Stimulated activated naive CD8-positive, alpha-beta T cell treated with anti-CD3 and anti-CD28 coated beads, Interleukin-15, Interleukin-2, amounts not matched to agents 100 ng/mL and 50 ng/mL, for 24 hours (primary cell): ENCODE results near the gene B3GALT2.
"Not testable (repeated sequence)": the region's sequence is repeated elsewhere in the genome, so short reads cannot be mapped to it uniquely, and the experiment has no call there.

Experiments used
- H3K27ac Mint-ChIP-seq: one replicate; pipeline ENCODE4 v1.8.0; 2021; ENCODE audit warnings: mild to moderate bottlenecking, mixed read lengths
- H3K27me3 Mint-ChIP-seq: one replicate; pipeline ENCODE4 v1.8.0; 2021; ENCODE audit warnings: mixed read lengths
- H3K36me3 Mint-ChIP-seq: one replicate; pipeline ENCODE4 v1.8.0; 2021; ENCODE audit warnings: low read depth, mixed read lengths
- H3K4me1 Mint-ChIP-seq: one replicate; pipeline ENCODE4 v1.8.0; 2021; ENCODE audit warnings: low read depth, mixed read lengths
- H3K4me3 Mint-ChIP-seq: one replicate; pipeline ENCODE4 v1.8.0; 2021; ENCODE audit warnings: mild to moderate bottlenecking, mixed read lengths
- H3K9me3 Mint-ChIP-seq: one replicate; pipeline ENCODE4 v1.8.0; 2021; ENCODE audit warnings: mixed read lengths

B3GALT2 gene, protein sequence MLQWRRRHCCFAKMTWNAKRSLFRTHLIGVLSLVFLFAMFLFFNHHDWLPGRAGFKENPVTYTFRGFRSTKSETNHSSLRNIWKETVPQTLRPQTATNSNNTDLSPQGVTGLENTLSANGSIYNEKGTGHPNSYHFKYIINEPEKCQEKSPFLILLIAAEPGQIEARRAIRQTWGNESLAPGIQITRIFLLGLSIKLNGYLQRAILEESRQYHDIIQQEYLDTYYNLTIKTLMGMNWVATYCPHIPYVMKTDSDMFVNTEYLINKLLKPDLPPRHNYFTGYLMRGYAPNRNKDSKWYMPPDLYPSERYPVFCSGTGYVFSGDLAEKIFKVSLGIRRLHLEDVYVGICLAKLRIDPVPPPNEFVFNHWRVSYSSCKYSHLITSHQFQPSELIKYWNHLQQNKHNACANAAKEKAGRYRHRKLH

DNA sequence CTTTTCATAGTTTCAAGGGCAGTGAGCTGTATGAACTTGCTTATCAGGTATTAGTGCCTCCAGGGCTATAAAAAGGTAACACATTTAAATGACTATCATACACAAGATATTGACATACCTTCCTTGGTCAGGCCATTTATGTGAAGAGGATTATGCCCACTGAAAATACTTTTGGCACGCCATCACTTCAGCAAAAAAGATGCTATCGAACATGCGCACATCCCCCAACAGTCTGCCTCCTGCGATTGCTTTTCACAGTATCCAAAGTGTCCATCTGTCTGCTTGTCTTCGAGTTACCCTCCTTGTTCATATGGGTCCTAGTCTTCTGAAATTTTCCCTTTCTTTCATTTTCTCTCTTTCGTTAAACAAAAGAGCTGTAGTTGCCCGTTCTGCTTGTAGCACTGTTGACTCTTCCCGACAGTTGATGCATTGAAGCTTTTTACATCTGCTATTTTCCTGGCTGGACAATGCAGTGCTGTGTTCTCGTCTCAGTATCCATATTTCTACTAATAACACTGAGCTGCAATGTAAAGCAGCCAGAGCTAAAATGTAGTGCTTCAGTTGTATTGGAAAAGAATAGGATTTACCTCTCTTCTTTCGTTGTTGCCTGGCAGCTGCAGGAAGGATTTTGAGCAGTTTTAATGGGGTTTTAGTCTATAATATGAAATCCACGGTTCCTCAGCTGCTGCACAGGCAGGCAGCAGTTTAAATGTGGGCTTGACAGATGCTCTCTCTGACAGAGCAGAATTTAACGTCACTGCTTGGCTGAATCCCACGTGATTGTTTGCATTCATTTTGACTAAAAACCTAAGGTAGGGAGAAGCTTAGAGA, at the start of gene B3GALT2:
Gene B3GALT2 (minus strand): TSS at position 713 of the 831 bp plus-strand sequence. CDS start 5,051 bp downstream, outside the sequence.
- Mint-ChIP-seq H3K27me3 (no peaks in the 10 kb centered on the region), H3K36me3 (peaks cover under 1% of the 10 kb centered on the region), H3K4me1 (peaks cover 57% of the 10 kb centered on the region), H3K9me3 (no peaks in the 10 kb centered on the region), H3K4me3 (peak within 1 kb of the TSS; percentile 63), H3K27ac (peak within 1 kb of the TSS; percentile 75)

- Mint-ChIP-seq H3K27ac (no peak overlapping the region), H3K9me3 (no peaks in the 10 kb centered on the region), H3K4me3 (no peak overlapping the region), H3K36me3 (peaks cover 59% of the 10 kb centered on the region), H3K4me1 (no peaks in the 10 kb centered on the region), H3K27me3 (no peaks in the 10 kb centered on the region)
Observed at GRCh38 chr1:193234530-193234929, 48.1 kb upstream of the B3GALT2 start.

- H3K36me3 Mint-ChIP-seq = peaks cover 48% of the 10 kb centered on the region
- not testable (repeated sequence) for H3K9me3 Mint-ChIP-seq, H3K27me3 Mint-ChIP-seq, H3K27ac Mint-ChIP-seq, H3K4me3 Mint-ChIP-seq, H3K4me1 Mint-ChIP-seq
Observed at GRCh38 chr1:193231146-193231545, 44.7 kb upstream of the B3GALT2 start.

- no peaks in the 10 kb centered on the region for H3K9me3 Mint-ChIP-seq
- no peak overlapping the region for H3K27ac Mint-ChIP-seq
- no peaks in the 10 kb centered on the region for H3K27me3 Mint-ChIP-seq
- H3K4me1 Mint-ChIP-seq = peaks cover 11% of the 10 kb centered on the region
- H3K4me3 Mint-ChIP-seq = no peak overlapping the region
- H3K36me3 Mint-ChIP-seq = peaks cover 48% of the 10 kb centered on the region
Observed at GRCh38 chr1:193229136-193229535, 42.7 kb upstream of the B3GALT2 start.

DNA sequence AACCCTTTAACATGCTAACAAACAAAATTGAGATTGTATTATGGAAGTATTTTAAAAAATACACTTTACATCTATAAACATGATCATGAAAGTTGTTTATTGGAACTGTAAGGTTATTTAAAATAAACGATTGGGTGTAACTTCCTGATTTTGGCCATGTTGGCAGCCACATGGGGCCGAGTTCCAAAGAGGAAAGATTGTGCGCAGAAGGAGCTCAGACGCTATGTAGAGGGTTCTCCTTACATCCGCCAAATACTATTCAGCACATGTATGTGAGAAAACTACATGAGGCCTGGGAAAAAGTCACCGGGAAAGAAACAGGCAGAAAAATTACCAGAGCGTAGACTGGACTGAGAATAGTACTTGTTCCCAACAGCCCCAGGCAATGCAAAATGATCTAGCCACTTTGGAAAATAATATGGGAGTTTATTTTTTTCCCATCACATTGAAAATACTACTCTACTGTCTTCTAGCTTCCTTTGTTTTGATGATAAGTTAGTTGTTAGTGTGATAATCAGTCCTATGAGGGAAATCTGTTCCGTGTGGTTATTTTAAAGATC, 35.7 kb upstream of the B3GALT2 start:
- Mint-ChIP-seq H3K27ac (no peak overlapping the region), H3K4me1 (peaks cover 11% of the 10 kb centered on the region), H3K9me3 (no peaks in the 10 kb centered on the region), H3K36me3 (peaks cover 65% of the 10 kb centered on the region), H3K27me3 (no peaks in the 10 kb centered on the region), H3K4me3 (no peak overlapping the region)

DNA sequence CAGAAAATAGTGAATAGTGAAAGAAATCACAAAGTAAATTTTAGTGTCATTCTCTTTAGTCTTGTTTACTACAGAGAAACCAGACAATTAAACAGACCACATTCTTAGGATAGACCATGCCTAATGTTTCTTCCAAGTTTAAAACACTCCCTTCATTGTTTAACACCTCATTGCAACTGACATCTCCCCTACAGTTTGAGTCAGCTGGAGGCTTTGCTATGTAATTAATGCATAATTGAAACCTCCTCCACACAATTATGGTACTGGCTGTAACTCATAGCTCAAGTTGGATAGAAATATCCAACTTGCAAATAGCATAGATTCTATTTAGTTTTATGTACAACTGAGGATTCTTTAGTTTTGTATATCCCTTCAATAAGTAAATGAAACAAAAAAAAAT, 35.2 kb upstream of the B3GALT2 start:
- Mint-ChIP-seq H3K4me3 (no peak overlapping the region), H3K27me3 (no peaks in the 10 kb centered on the region), H3K27ac (no peak overlapping the region), H3K4me1 (peaks cover 7% of the 10 kb centered on the region), H3K9me3 (no peaks in the 10 kb centered on the region), H3K36me3 (peaks cover 65% of the 10 kb centered on the region)

DNA sequence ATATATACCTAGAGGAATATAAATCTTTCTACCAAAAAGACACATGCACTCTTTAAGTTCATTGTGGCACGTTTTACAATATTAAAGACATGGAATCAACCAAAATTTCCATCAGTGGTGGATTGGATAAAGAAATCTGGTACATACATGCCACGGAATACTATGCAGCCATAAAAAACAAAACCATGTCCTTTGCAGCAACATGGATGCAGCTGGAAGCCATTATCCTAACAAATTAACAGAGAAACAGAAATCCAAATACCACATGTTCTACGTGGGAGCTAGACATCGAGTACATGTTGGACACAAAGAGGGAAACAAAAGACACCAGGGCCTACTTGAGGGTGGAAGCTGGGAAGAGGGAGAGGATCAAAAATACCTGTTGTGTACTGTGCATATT, 33.0 kb upstream of the B3GALT2 start:
- Mint-ChIP-seq H3K4me1 (no peaks in the 10 kb centered on the region), H3K27me3 (no peaks in the 10 kb centered on the region), H3K4me3 (no peak overlapping the region), H3K36me3 (peaks cover 60% of the 10 kb centered on the region), H3K27ac (no peak overlapping the region), H3K9me3 (no peaks in the 10 kb centered on the region)

- H3K9me3 Mint-ChIP-seq = no peaks in the 10 kb centered on the region
- peak overlapping the region; percentile 21 for H3K27ac Mint-ChIP-seq
- no peaks in the 10 kb centered on the region for H3K27me3 Mint-ChIP-seq
- no peak overlapping the region for H3K4me3 Mint-ChIP-seq
- peaks cover 78% of the 10 kb centered on the region for H3K36me3 Mint-ChIP-seq
- H3K4me1 Mint-ChIP-seq = peaks cover 7% of the 10 kb centered on the region
Observed at GRCh38 chr1:193216920-193217319, 30.5 kb upstream of the B3GALT2 start.

DNA sequence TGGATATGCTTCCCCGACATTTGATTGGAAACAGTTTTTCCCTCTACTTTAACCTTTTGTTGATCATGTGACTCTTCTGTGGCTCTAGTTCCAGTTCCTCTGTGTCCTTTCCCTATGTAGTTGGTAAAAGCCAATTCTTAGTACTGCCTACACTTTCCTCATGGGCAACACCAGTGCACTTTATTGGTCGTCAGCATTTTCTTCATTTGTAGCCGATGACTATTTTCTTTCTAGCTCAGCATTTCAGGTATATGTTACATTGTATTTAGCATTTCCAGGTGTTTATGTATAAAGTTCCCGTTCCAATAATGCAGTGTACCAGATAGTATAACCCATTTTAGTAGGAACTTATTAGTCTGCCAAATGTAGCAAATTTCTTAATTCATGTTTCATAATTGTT, 27.6 kb upstream of the B3GALT2 start:
- peaks cover 74% of the 10 kb centered on the region for H3K36me3 Mint-ChIP-seq
- no peaks in the 10 kb centered on the region for H3K27me3 Mint-ChIP-seq
- H3K27ac Mint-ChIP-seq = no peak overlapping the region
- H3K4me3 Mint-ChIP-seq = no peak overlapping the region
- H3K4me1 Mint-ChIP-seq = peaks cover 22% of the 10 kb centered on the region
- no peaks in the 10 kb centered on the region for H3K9me3 Mint-ChIP-seq

DNA sequence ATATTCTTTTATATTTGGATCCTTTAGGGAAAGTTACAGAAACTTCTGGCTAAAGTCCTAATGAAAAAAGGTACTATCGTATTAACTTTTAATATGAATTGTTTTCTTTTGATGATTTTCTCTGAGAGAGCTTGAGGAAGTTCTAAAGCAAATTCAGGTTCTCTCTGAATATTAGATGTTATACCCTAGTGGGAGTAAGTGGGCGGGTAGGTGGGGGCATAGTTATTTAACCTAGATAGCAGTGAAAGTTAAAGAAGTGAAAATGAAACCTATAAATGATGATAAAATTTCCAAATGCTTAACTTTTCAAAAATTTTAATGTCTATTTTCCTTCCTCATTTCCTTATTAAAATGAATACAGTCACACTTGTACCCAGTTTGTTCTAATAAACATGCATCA, 26.2 kb upstream of the B3GALT2 start:
- Mint-ChIP-seq H3K4me3 (no peak overlapping the region), H3K27me3 (no peaks in the 10 kb centered on the region), H3K9me3 (no peaks in the 10 kb centered on the region), H3K36me3 (peaks cover 72% of the 10 kb centered on the region), H3K27ac (no peak overlapping the region), H3K4me1 (peaks cover 22% of the 10 kb centered on the region)

DNA sequence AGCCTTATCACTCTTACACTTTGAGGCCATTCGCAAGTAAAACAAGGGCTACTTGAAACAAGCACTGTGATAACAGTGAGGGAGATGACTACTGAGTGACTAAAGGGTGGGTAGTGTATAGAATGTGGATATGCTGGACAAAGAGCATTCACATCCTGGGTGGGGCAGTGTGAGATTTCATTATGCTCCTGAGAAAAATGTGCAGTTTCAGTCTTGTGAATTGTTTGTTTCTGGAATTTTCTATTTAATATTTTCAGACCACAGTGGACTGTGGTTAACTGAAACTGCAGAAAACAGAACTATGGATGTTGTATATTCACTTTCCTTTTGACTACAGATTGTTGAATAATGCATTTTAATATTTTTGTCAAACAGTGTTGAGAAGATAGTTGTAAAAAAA, 25.1 kb upstream of the B3GALT2 start:
- H3K4me1 Mint-ChIP-seq = peaks cover 22% of the 10 kb centered on the region
- no peak overlapping the region for H3K4me3 Mint-ChIP-seq
- peaks cover under 1% of the 10 kb centered on the region for H3K9me3 Mint-ChIP-seq
- no peaks in the 10 kb centered on the region for H3K27me3 Mint-ChIP-seq
- H3K27ac Mint-ChIP-seq = peak overlapping the region; percentile 18
- H3K36me3 Mint-ChIP-seq = peaks cover 72% of the 10 kb centered on the region

DNA sequence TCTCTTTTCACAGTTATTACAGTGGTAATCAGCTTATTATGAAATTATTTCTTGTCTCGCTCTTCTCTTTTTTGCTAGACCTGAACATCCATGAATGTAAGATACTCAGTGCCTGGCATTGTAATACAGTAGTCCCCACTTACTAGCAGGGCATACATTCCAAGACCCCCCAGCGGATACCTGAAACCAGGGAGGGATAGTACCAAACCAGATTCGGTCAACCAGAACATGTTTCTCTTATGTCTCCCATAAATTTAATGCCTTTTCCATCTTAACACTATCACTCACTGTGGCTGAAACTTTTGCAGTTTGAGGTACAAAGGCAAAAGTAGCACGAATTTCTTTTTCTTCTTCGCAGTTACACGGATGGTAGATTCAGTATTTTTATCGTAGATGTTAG, 24.6 kb upstream of the B3GALT2 start:
- H3K4me3 Mint-ChIP-seq = no peak overlapping the region

DNA sequence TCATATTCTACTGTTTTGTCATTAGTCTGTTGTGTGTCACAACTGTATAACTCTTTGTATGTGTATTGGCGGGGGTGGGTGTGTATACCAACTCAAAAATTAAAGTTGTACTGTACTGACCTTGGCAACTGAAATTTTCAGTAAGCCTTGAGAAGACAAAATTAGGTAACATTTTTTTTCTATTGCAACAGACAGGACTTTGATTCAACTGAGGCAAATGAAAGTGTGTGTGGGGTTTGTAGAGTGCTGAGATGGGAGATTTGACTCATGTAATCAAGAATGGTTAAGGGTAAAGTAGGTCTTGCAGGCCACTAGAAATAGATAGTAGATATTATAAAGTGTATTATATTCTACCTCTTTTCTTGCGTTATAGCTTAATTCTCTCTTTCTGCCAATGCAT, 14.6 kb upstream of the B3GALT2 start:
- H3K4me1 Mint-ChIP-seq = peaks cover 19% of the 10 kb centered on the region
- H3K27ac Mint-ChIP-seq = no peak overlapping the region
- peaks cover 8% of the 10 kb centered on the region for H3K9me3 Mint-ChIP-seq
- peaks cover 47% of the 10 kb centered on the region for H3K36me3 Mint-ChIP-seq
- no peaks in the 10 kb centered on the region for H3K27me3 Mint-ChIP-seq
- H3K4me3 Mint-ChIP-seq = no peak overlapping the region

More for the DNA sequence above, 24.6 kb upstream of the B3GALT2 start:
- Mint-ChIP-seq H3K9me3 (peaks cover 6% of the 10 kb centered on the region), H3K27me3 (no peaks in the 10 kb centered on the region), H3K27ac (no peak overlapping the region), H3K4me1 (peaks cover 22% of the 10 kb centered on the region), H3K36me3 (peaks cover 72% of the 10 kb centered on the region)

DNA sequence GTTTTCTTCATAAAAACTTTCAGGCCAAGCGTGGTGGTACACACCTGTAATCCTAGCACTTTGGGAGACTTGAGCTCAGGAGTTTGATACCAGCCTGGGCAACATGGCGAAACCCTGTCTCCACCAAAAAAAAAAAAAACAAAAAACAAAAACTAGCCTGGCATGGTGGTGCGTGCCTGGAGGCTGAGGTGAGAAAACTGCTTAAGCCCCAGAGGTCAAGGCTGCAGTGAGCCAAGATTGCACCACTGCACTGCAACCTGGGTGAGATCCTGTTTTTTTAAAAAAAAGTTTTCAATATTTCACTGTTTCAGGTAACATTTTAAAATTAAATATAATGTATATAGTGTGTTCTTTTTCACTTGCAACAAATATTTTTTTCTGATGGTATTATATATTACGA, 13.5 kb upstream of the B3GALT2 start:
- no peaks in the 10 kb centered on the region for H3K9me3 Mint-ChIP-seq
- peaks cover 25% of the 10 kb centered on the region for H3K4me1 Mint-ChIP-seq
- H3K4me3 Mint-ChIP-seq = no peak overlapping the region
- H3K27ac Mint-ChIP-seq = no peak overlapping the region
- H3K27me3 Mint-ChIP-seq = no peaks in the 10 kb centered on the region
- H3K36me3 Mint-ChIP-seq = peaks cover 39% of the 10 kb centered on the region

GRCh38 chr1:193192586-193192985, 6.2 kb upstream of the B3GALT2 start:
- peaks cover 30% of the 10 kb centered on the region for H3K36me3 Mint-ChIP-seq
- H3K27me3 Mint-ChIP-seq = no peaks in the 10 kb centered on the region
- H3K4me1 Mint-ChIP-seq = peaks cover 26% of the 10 kb centered on the region
- no peaks in the 10 kb centered on the region for H3K9me3 Mint-ChIP-seq
- no peak overlapping the region for H3K4me3 Mint-ChIP-seq
- H3K27ac Mint-ChIP-seq = no peak overlapping the region
